ENCODE data around the gene OR2V2. TPM values are rescaled to one million over a fixed set of nuclear protein-coding genes. Genes with fewer than 3 reads are reported as not detected.
"Not testable (repeated sequence)": the region's sequence is repeated elsewhere in the genome, so short reads cannot be mapped to it uniquely, and the experiment has no call there.

OR2V2 gene
- total RNA-seq, 1 donor, result not detected

- TF ChIP-seq CTCF (IDR thresholded peaks at IDR 0.05; ENCODE audit: insufficient read depth, low read length), result no peak
- no peak for DNase-seq (ENCODE audit: low read depth)
- H3K4me3 ChIP-seq (ENCODE audit: low read depth, low read length), result no peak overlapping the region
Observed at GRCh38 chr5:181105391-181106025, 41.9 kb upstream of the OR2V2 start.

GRCh38 chr5:181107699-181108098, 39.7 kb upstream of the OR2V2 start:
- no peak for TF ChIP-seq CTCF (IDR thresholded peaks at IDR 0.05; ENCODE audit: insufficient read depth, low read length)
- no peak overlapping the region for H3K4me3 ChIP-seq (ENCODE audit: low read depth, low read length)
- no peak for DNase-seq (ENCODE audit: low read depth)

- no peak overlapping the region for H3K4me3 ChIP-seq (ENCODE audit: low read depth, low read length)
- TF ChIP-seq CTCF (IDR thresholded peaks at IDR 0.05; ENCODE audit: insufficient read depth, low read length), result no peak
- DNase-seq (ENCODE audit: low read depth), result no peak
Observed at GRCh38 chr5:181108578-181109165, 38.7 kb upstream of the OR2V2 start.

GRCh38 chr5:181109489-181110013, 37.8 kb upstream of the OR2V2 start:
- no peak for DNase-seq (ENCODE audit: low read depth)
- no peak for TF ChIP-seq CTCF (IDR thresholded peaks at IDR 0.05; ENCODE audit: insufficient read depth, low read length)
- H3K4me3 ChIP-seq (ENCODE audit: low read depth, low read length), result no peak overlapping the region

GRCh38 chr5:181111010-181111409, 36.4 kb upstream of the OR2V2 start:
- no peak for TF ChIP-seq CTCF (IDR thresholded peaks at IDR 0.05; ENCODE audit: insufficient read depth, low read length)
- H3K4me3 ChIP-seq (ENCODE audit: low read depth, low read length), result no peak overlapping the region
- no peak for DNase-seq (ENCODE audit: low read depth)

- no peak for TF ChIP-seq CTCF (IDR thresholded peaks at IDR 0.05; ENCODE audit: insufficient read depth, low read length)
- no peak overlapping the region for H3K4me3 ChIP-seq (ENCODE audit: low read depth, low read length)
- DNase-seq (ENCODE audit: low read depth), result no peak
Observed at GRCh38 chr5:181112476-181112875, 34.9 kb upstream of the OR2V2 start.

- H3K4me3 ChIP-seq (ENCODE audit: low read depth, low read length); DNase-seq (ENCODE audit: low read depth): not testable (repeated sequence)
Observed at GRCh38 chr5:181113572-181113971, 33.8 kb upstream of the OR2V2 start.

All from fibroblast of the aortic adventitia (primary cell).